WI38 (cell line): Measurements from ENCODE around the gene SLC38A3.

ENCODE experiments used
- H3K4me3 ChIP-seq: 2 replicates; pipeline ENCODE4 v1.5.1; 2011; ENCODE audit warnings: low read depth, mild to moderate bottlenecking, control low read depth, low read length
- TF ChIP-seq, protein P1 (sequence below): IDR thresholded peaks from 2 replicates; pipeline ENCODE4 v1.5.1; 2012; ENCODE audit warnings: low read depth, mild to moderate bottlenecking, control low read depth, low read length

The SLC38A3 gene

DNA sequence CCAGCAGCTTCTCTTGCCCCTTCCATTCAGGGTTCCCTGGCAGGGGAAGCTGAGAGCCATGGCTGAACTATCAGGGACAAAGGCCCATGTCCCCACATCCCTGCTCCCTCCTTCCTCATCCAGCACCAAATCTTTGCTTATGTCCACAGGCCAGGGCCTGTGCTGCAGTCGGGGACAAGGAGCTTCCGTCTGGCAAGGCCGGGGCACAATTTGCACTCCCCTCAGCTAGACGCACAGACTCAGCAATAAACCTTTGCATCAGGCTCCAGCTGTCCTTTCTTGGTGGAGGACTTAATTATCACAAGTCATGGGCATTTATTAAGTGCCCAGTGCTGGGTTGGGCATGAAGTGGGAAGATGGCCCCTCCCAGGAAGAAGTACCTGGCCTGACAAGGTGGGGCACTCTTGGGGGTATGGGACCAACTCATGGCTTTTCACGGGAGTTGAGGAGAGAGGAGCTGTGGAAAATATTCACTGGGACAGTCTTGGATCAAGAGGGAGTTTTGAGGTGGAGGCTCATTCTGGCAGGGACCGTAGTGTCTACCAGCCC lies 8.7 kb upstream of the SLC38A3 start:
- TF ChIP-seq, protein P1, sequence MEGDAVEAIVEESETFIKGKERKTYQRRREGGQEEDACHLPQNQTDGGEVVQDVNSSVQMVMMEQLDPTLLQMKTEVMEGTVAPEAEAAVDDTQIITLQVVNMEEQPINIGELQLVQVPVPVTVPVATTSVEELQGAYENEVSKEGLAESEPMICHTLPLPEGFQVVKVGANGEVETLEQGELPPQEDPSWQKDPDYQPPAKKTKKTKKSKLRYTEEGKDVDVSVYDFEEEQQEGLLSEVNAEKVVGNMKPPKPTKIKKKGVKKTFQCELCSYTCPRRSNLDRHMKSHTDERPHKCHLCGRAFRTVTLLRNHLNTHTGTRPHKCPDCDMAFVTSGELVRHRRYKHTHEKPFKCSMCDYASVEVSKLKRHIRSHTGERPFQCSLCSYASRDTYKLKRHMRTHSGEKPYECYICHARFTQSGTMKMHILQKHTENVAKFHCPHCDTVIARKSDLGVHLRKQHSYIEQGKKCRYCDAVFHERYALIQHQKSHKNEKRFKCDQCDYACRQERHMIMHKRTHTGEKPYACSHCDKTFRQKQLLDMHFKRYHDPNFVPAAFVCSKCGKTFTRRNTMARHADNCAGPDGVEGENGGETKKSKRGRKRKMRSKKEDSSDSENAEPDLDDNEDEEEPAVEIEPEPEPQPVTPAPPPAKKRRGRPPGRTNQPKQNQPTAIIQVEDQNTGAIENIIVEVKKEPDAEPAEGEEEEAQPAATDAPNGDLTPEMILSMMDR = no peak
- H3K4me3 ChIP-seq = no peak overlapping the region

DNA sequence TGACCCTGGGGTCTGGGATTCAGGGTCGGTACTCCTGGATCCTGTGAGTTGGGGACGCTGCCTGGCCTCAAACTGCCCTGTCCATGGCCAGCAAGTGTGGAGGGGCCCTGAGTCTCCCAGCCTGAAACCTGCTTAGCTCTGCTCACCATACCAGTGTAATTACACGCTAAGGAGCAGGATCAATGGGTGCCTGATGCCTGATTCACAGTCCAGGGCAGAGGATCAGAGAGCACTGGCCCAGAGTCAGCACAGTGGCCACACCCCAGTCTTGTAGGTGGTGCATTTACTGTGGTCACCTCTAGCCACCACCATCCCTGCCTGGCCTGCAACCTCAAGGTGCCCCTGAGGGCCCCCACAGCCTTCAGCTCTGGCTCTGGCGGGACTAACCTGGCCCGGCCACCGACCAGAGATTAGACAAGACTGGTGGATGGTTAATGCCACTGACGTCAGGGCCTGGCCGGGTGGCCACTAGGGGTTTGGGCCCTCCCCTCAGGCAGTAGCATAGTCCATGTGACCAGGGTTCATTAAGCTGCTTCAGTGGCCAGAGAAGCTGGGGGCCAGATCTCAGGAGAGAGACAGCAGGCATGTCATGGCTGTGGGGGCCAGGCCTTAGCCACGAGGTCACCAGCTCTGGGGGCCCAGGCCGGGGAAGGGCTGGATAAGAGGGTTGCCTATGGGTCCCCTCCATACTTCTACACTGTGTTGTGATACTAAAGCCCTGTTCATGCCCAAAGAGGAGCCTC lies 3.3 kb upstream of the SLC38A3 start:
- TF ChIP-seq, protein P1 = no peak
- H3K4me3 ChIP-seq = no peak overlapping the region

DNA sequence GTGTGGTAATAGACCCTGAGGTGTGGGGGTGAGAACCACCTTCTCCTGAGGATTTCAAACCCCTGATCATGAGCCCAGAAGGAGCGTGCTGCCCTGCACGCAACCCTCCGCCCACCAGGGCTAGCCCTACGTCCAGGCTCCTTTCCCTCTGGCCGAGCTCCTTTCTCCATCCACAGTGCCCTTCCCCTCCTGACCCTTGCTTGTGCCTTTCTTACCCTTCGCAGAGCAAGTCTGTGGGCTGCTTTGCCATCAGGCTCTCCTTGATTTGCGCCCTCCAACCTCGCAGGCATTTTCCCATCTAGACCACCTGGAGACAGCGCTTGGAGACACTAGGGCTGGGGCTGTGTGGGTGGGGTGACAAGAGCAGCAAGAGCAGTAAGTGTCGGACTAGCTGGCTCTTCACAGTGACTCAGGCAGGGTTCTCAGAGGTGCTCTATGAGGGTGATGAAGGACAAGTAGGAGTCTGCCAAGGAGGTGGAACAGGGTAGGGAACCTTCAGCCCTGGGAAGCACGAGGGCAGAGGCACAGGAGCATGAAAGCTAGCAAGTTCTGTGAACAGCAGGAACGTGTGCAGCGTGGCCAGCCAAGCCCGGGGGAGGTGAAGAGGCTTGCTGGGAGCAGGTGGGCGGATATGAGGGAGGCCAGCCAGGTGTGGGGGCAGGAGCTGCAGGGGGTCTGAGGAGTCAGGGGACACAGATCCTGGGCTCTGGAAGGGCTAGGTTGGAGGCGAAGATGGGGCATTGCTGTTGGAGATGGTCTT lies 2.5 kb upstream of the SLC38A3 start:
- TF ChIP-seq, protein P1 = no peak
- no peak overlapping the region for H3K4me3 ChIP-seq

DNA sequence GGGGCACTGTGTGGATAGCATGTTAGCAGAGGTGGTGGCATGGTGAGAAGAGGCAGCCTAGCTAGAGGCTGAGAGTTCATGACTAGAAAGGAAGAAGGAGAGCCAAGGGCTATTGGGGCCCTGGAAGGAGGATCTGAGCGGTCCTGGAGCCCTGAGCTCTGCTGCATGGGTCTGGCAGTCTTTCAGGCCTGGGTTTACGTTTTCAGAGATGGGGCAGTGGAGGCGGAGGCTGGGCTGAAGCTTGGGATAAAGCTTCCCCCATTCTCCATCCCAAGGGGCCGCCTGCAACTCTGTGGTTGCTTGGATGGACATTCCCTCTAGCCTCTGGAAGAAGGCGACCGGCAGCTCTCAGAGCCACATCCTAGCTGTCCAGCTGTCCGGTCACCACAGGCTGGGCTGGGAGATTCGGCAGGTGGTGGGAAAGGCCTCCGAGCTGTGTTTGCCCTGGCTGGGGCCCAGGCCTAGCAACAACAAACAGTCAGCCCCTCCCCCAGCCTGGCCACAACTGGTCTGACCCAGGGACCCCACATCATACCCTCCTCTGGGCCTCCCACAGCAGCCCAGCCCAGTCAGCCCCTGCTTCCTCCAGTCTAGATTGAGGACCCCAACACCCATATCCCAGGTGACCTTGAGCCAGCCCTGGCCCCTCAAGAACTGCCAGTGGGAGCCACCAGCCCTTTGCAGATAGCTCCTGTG lies 1.8 kb upstream of the SLC38A3 start:
- H3K4me3 ChIP-seq = no peak overlapping the region
- TF ChIP-seq, protein P1 = no peak

DNA sequence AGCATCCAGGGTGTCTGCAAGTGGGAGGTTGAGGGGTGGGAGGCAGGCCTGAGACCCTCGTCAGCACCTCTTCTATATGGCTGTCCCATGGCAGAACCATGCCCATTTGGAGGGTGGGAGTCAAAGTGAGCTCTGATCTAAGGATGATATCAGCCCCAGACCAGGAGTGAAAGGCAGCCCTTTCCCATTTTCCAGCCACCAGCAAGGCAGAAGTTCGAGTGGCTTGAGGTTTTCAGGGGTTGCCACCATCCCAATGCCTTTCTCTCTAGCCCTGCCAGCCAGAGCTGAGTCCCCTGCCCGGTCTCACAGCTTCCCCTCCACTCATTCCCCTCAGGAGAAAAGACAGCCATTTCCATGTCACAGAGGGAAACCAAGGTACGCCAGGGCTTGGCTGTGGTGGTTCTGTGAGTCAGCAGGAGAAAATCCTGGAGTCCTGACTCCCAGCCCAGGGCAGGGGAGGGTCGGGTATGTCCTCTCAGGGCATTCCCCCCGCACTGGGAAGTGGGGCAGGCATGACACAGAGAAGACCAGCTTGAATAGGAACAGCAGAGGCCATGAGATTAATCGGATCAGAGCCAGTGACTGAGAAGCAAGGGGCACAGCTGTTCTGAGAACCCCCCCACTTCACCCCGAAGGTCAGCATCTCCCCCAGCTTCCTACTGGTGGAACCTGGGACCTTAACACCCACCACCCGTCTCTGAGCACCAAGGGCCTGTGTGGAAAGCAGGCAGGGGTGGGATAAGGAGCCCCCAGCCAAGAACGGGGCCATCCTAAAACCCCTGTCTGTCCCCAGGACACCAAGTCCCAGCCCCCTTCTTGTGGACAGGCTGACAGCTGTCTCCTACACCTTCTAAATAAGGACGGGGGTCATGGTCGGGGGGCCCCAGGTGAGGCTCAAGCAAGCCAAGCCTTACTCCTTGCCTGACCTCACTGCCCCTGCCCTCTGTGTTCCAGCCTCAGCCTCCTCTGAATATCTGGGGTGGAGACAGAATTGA lies 965 bp upstream of the SLC38A3 start:
- TF ChIP-seq, protein P1 = no peak
- H3K4me3 ChIP-seq = no peak overlapping the region

DNA sequence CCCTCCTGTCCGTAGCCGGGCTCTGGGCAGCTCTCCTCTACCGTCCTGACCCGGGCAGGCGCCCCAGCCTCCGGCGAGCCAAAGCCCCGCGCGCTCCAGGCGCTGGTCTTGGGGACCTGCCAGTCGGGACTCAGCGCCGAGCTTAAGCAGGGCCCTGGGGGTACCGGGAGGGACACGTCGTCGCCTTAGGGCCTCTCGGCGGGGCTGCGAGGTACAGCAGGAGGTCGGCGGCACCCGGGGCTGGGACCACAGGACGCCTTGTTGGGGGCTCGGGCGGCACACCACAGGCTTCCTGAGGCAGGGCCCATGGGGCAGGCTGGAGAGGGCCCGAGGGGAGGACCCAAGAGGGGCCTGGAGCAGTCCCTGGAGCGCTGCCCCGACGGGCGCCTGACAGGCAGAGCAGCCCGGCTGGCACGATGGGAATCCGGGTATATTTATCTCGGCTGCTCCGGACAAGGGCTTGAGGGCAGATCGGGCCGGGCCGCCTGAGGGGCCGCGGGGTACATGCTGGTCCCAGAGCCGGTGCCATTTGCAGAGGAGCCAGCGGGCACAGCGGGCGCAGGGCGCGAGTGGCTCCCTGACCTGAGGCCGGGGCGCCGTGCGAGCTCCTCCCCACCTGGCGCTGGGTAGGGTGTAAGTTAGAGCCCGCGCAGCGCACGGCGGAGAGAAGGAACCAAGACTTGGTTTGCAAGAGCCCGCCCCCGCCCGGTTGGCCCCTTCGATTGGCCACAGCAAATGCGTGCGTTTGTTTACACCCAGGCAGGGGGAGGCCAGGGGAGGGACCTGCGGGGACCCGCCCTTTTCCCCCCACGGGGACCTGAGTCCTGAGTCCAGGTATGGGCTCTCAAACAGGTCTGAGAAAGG lies 574 bp downstream of the SLC38A3 start:
- TF ChIP-seq, protein P1 = no peak
- H3K4me3 ChIP-seq = no peak overlapping the region
